HG03469 (cell line): ENCODE data around the gene GPANK1.

ENCODE experiments used
- ATAC-seq: cut with Tn5 transposase; IDR thresholded peaks from one replicate; pipeline ENCODE4 v1.9.1; 2021; ENCODE audit warnings: mild to moderate bottlenecking, moderate library complexity, moderate number of reproducible peaks; ENCODE audit not compliant: unreplicated experiment

The GPANK1 gene

GRCh38 chr6:31663961-31664789, 622 bp downstream of the GPANK1 start:
- no peak for ATAC-seq

- no peak for ATAC-seq
Observed at GRCh38 chr6:31663126-31663960, 1.5 kb downstream of the GPANK1 start.

- ATAC-seq: no peak
Observed at GRCh38 chr6:31662124-31662723, 2.6 kb downstream of the GPANK1 start.

GRCh38 chr6:31661262-31662123, 3.3 kb downstream of the GPANK1 start:
- no peak for ATAC-seq

- ATAC-seq: no peak
Observed at GRCh38 chr6:31660381-31661261, 4.2 kb downstream of the GPANK1 start, which contains the start of gene C6orf47. TSS of gene C6orf47 (minus strand) at chr6:31660778. CDS start at chr6:31659947, 831 bp downstream.

GRCh38 chr6:31659649-31660380, 5.0 kb downstream of the GPANK1 start:
- no peak for ATAC-seq

GRCh38 chr6:31658983-31659648, 5.7 kb downstream of the GPANK1 start:
- ATAC-seq: no peak

GRCh38 chr6:31658158-31658688, 6.6 kb downstream of the GPANK1 start:
- ATAC-seq: no peak

GRCh38 chr6:31657406-31658157, 7.2 kb downstream of the GPANK1 start:
- ATAC-seq: no peak

- ATAC-seq: no peak
Observed at GRCh38 chr6:31655349-31656237, 9.2 kb downstream of the GPANK1 start, which contains the start of gene APOM. TSS of gene APOM (plus strand) at chr6:31655894. CDS start at chr6:31655967, 73 bp downstream.

GRCh38 chr6:31654574-31655348, 10.0 kb downstream of the GPANK1 start:
- ATAC-seq: no peak

- peak; percentile 42 for ATAC-seq
Observed at GRCh38 chr6:31652925-31653724, 11.7 kb downstream of the GPANK1 start.

- peak; percentile 17 for ATAC-seq
Observed at GRCh38 chr6:31651602-31652191, 13.1 kb downstream of the GPANK1 start.

GRCh38 chr6:31645325-31645724, 19.5 kb downstream of the GPANK1 start:
- ATAC-seq: no peak
